GM19035 (cell line): ENCODE measurements around the gene PTPDC1.
"Not testable (repeated sequence)": the region's sequence is repeated elsewhere in the genome, so short reads cannot be mapped to it uniquely, and the experiment has no call there.

Source experiments
- ATAC-seq: cut with Tn5 transposase; IDR thresholded peaks from one replicate; pipeline ENCODE4 v1.9.1; 2021; ENCODE audit not compliant: unreplicated experiment

PTPDC1 gene

GRCh38 chr9:94086486-94087345, 2.5 kb downstream of the PTPDC1 start:
- no peak for ATAC-seq

DNA sequence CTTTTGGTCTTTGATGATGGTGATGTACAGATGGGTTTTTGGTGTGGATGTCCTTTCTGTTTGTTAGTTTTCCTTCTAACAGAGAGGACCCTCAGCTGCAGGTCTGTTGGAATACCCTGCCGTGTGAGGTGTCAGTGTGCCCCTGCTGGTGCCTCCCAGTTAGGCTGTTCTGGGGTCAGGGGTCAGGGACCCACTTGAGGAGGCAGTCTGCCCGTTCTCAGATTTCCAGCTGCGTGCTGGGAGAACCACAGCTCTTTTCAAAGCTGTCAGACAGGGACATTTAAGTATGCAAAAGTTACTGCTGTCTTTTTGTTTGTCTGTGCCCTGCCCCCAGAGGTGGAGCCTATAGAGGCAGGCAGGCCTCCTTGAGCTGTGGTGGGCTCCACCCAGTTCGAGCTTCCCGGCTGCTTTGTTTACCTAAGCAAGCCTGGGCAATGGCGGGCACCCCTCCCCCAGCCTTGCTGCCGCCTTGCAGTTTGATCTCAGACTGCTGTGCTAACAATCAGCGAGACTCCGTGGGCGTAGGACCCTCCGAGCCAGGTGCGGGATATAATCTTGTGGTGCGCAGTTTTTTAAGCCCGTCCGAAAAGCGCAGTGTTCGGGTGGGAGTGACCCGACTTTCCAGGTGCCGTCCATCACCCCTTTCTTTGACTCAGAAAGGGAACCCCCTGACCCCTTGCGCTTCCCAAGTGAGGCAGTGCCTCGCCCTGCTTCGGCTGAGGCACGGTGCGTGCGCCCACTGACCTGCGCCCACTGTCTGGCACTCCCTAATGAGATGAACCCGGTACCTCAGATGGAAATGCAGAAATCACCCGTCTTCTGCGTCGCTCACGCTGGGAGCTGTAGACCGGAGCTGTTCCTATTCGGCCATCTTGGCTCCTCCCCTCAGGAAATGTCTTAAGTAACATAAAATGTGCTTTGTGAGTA, 10.2 kb downstream of the PTPDC1 start:
- not testable (repeated sequence) for ATAC-seq

DNA sequence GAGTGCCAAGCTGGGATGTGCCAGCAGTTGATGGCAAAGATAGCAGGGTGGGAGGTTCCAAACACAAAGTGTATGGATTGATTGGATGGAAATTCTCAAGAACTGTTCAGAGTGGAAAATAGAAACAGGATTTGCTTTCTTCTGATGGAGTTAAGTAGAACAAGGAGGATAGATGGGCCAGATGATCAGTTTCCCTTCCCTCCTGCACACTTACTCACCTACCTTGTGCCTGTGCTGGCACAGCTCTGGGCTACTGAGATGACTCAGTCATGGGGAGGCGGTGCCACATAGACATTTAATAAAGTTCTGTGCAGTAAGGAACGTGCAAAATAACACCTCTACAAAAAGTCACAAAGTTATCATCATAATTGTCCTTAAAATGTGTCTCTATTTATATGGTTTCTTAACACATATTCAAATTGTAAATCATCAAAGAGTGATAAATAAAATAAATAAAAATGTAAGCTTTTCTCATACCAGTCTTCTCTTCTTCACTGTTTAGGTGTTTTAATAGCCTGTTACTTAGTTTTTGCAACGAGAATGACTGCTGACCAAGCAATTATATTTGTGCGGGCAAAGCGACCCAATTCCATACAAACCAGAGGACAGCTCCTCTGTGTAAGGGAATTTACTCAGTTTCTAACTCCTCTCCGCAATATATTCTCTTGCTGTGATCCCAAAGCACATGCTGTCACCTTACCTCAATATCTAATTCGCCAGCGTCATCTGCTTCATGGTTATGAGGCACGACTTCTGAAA, 12.7 kb downstream of the PTPDC1 start:
- no peak for ATAC-seq

GRCh38 chr9:94097788-94098414, 13.6 kb downstream of the PTPDC1 start:
- ATAC-seq = no peak

DNA sequence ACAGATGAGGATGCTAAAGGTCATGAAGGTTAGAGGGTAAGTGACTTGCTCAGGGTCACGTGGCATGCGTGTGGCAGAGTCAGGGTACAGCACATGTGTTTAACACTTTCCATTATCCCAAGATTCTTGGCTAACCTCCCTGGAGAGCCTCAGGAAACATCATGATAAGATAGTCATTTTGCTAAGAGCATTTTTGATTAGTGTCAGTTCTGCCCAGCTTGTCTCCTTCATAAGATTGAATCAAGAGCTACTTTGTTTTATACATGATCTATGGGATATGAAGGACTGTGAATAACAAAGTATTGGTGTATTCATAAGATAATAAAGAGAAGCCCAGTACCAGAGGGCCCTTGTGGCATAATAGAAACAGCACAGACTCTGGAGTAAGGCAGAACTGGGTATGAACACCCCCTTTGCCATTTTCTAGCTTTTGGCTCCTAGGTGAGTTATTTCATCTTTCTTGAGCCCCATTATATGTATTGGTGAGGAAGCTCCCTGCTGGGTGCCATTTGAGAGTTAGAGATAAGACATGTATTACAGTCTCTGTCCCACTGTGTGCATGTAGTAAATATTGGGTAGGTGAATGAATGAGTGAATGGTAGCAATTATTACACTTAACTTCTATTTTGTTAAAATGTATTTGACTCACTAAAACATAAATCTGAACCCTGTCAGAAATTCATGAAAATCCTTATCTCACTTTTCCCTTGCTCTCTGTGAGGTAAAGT, 16.1 kb downstream of the PTPDC1 start:
- no peak for ATAC-seq

- ATAC-seq = no peak
Observed at GRCh38 chr9:94101162-94101853, 17.0 kb downstream of the PTPDC1 start.

GRCh38 chr9:94108584-94108983, 24.3 kb downstream of the PTPDC1 start:
- no peak for ATAC-seq

DNA sequence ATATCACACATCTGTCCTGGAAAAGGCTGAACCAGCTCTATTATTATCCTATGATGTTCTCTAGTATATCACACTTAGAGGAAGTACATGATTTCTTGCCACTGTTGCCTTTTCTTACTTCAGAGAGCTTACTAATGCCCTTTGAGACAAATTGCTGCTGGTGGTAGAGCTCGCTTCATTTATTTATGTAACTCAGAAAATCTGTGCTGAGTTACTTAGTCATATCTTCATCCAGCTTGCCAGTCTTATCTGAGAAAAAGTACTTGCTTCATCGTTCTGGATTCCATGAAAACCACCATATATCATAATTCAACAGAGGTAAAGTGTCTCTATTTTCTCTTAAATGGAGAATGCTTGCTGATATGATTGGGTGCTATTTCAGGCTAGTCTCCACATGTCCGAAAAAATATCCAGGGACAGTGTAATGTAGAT, 26.6 kb downstream of the PTPDC1 start:
- ATAC-seq = no peak

DNA sequence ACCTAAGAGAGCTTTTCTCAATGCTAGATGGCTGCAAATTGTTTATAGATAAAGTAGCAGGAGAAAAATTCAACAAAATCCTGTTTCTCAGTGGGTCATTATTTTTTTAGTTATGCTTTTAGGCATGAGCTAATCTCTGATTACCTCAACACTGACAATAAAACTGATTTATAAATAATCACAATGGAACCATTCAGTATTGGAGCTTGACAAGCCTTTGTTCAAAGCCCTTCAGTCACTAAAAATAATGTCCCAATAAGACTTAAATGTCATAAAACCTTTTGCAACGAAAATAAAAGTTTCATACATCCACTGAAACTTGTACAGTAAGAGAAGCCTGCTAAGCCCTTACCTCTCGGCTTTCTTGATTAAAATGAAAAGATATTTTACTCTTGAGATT, 27.2 kb downstream of the PTPDC1 start:
- no peak for ATAC-seq

DNA sequence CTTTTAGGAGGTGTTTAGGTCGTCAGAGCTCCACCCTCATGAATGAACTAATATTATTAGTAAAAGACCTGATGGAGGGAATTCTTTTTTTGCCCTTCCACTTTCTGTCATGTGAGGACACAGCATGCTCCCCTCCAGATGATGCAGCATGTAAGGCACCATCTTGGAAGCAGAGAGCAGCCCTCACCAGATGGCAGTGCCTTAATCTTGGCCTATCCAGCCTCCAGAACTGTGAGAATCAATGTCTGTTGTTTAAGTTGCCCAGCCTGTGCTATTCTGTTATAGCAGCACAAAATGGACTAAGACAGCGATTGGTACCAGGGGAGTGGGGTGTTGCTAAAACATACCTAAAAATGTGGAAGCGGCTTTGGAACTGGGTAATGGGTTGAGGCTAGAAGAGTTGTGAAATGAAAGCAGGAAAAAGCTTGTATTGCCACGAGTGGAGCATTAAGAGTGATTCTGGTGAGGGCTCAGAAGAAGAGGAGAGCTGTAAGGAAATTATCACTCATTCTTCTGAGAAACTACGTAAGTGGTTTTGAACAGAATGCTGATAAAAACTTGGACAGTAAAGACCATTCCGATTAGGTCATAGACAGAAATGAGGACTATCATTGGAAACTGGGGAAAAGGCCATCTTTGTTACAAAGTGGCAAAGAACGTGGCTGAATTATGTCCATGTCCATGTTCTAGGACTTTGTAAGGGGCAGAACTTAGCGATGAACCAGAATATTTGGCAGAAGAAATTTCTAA, 28.6 kb downstream of the PTPDC1 start:
- ATAC-seq = no peak

GRCh38 chr9:94120088-94120487, 35.8 kb downstream of the PTPDC1 start:
- not testable (repeated sequence) for ATAC-seq

- ATAC-seq = no peak
Observed at GRCh38 chr9:94120854-94121376, 36.7 kb downstream of the PTPDC1 start.

GRCh38 chr9:94126844-94127243, 42.6 kb downstream of the PTPDC1 start:
- no peak for ATAC-seq

- ATAC-seq = no peak
Observed at GRCh38 chr9:94127806-94128205, 43.5 kb downstream of the PTPDC1 start.

- no peak for ATAC-seq
Observed at GRCh38 chr9:94128580-94128979, 44.3 kb downstream of the PTPDC1 start.

DNA sequence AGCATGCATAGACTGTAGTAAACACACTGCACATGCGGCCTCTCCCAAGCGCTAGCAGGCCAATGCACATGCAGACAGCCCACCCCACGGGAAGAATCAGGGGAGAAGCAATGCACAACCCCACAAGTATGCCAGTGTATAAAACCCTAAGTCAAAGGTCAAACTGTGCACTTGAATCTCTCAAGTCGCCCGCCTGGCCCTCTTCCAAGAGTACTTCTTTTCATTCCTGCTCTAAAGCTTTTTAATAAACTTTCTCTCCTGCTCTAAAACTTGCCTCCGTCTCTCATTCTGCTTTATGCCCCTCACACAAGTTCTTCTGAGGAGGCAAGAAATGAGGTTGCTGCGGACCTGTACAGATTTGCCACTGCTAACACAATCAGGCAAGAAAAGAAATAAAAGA, 50.4 kb downstream of the PTPDC1 start:
- no peak for ATAC-seq

GRCh38 chr9:94135222-94135621, 51.0 kb downstream of the PTPDC1 start:
- no peak for ATAC-seq

- ATAC-seq = no peak
Observed at GRCh38 chr9:94139672-94140417, 55.6 kb downstream of the PTPDC1 start.
